Measurements from ENCODE around the gene EIF4EBP2.

GRCh38 chr10:70396140-70396539 lies 7.8 kb upstream of the EIF4EBP2 start:
- TF ChIP-seq POLR2AphosphoS5 (IDR thresholded peaks at IDR 0.05; ENCODE audit: low read depth, low read length) (no peak), CTCF (IDR thresholded peaks at IDR 0.05) (no peak), EP300 (IDR thresholded peaks at IDR 0.05; ENCODE audit: borderline replicate concordance in 1 of 2, low read depth in 1 of 2, low read length in 1 of 2) (no peak), RFX5 (IDR thresholded peaks at IDR 0.05; ENCODE audit: low read length) (no peak), JUND (IDR thresholded peaks at IDR 0.05) (no peak), TCF12 (IDR thresholded peaks at IDR 0.05) (no peak), RXRA (IDR thresholded peaks at IDR 0.05; ENCODE audit: borderline replicate concordance, low read depth) (no peak), GABPA (IDR thresholded peaks at IDR 0.05; ENCODE audit: low read depth) (no peak)
